ENCODE data around the gene FAM162A.
"Not testable (repeated sequence)": the region's sequence is repeated elsewhere in the genome, so short reads cannot be mapped to it uniquely, and the experiment has no call there.

FAM162A gene

GRCh38 chr3:122415762-122416654 is 32.0 kb downstream of the FAM162A start, which contains the start of gene WDR5B:
WDR5B (minus strand) TSS chr3:122416062; CDS start chr3:122415528, 534 bp downstream.
- Mint-ChIP-seq H3K27ac (peak within 1 kb of the TSS; percentile 97), H3K4me3 (peak within 1 kb of the TSS; percentile 96), H3K36me3 (peaks cover 32% of the 10 kb centered on the region), H3K27me3 (peaks cover 4% of the 10 kb centered on the region), H3K4me1 (peaks cover 52% of the 10 kb centered on the region), H3K9me3 (no peaks in the 10 kb centered on the region)
- DNase-seq, result peak; percentile 99
- CTCF ChIA-PET, result interaction anchor here (1.0 to 2.3 kb wide), 6 partner anchors 32 to 315 kb away, joined by 3 to 9 read pairs (median 4); partner anchors contain the start of gene FAM162A

GRCh38 chr3:122416966-122417365 is 33.0 kb downstream of the FAM162A start:
- peak overlapping the region; percentile 96 for H3K4me3 Mint-ChIP-seq
- CTCF ChIA-PET, result interaction anchor here (1.2 to 2.3 kb wide), 3 partner anchors 33 to 144 kb away, joined by 5 to 9 read pairs (median 5); partner anchors contain the start of gene FAM162A
- H3K4me1 Mint-ChIP-seq, result peaks cover 51% of the 10 kb centered on the region

DNA sequence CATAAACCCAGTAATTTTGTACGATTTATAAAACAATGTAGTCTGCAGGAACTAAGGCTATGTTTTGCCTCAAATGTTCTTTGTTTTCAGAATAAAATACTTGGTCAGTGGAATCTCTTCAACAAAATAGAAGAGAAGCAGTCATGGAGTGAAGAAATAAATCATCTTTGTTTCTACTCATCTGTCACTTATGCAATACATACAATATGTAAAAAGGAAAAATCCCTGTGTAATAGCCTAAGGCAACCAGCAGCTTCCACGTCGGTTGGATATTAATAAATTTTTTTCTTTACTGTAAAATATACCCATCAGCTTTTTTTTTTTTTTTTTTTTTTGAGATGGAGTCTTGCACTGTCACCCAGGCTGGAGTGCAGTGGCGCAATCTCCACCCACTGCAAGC is 37.1 kb downstream of the FAM162A start:
- DNase-seq, result no peak
- CTCF ChIA-PET, result no interaction called here
- H3K36me3 Mint-ChIP-seq, result peaks cover 39% of the 10 kb centered on the region
- H3K4me3 Mint-ChIP-seq, result no peak overlapping the region
- H3K4me1 Mint-ChIP-seq, result peaks cover 19% of the 10 kb centered on the region
- H3K27ac Mint-ChIP-seq, result no peak overlapping the region
- no peaks in the 10 kb centered on the region for H3K9me3 Mint-ChIP-seq
- H3K27me3 Mint-ChIP-seq, result peaks cover 1% of the 10 kb centered on the region

More at GRCh38 chr3:122416966-122417365, 33.0 kb downstream of the FAM162A start:
- Mint-ChIP-seq H3K9me3 (no peaks in the 10 kb centered on the region), H3K27me3 (peaks cover 4% of the 10 kb centered on the region), H3K36me3 (peaks cover 35% of the 10 kb centered on the region), H3K27ac (peak overlapping the region; percentile 97)
- DNase-seq, result no peak

DNA sequence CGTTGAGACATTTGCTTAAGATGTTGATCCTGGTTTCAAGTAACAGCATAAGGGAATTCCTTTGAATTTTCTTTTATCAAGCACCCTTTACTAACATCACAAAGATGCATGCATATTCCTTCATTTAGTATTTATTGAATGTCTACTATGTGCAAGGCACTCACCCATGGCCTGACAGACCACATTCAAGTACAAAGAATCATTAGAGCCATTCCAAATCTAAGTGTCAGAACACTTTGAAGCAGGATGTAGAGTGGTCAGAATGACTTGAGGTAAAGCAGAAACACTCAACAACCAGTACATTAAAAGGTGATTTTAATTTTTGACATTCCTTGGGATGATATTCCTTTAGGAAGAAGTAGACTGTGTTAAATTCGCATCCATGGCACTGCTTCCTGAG is 37.9 kb downstream of the FAM162A start:
- peaks cover 13% of the 10 kb centered on the region for H3K4me1 Mint-ChIP-seq

GRCh38 chr3:122427857-122428471 is 44.0 kb downstream of the FAM162A start:
- Mint-ChIP-seq H3K36me3 (peaks cover 63% of the 10 kb centered on the region), H3K9me3 (peaks cover 1% of the 10 kb centered on the region), H3K4me1 (peaks cover 5% of the 10 kb centered on the region), H3K4me3 (no peak overlapping the region), H3K27ac (peak overlapping the region; percentile 35), H3K27me3 (no peaks in the 10 kb centered on the region)
- CTCF ChIA-PET, result no interaction called here
- no peak for DNase-seq

More for the DNA sequence above, 37.9 kb downstream of the FAM162A start:
- DNase-seq, result no peak
- H3K4me3 Mint-ChIP-seq, result no peak overlapping the region
- no peaks in the 10 kb centered on the region for H3K9me3 Mint-ChIP-seq
- CTCF ChIA-PET, result no interaction called here
- no peaks in the 10 kb centered on the region for H3K27me3 Mint-ChIP-seq
- peaks cover 45% of the 10 kb centered on the region for H3K36me3 Mint-ChIP-seq
- H3K27ac Mint-ChIP-seq, result no peak overlapping the region

GRCh38 chr3:122430371-122430770 is 46.4 kb downstream of the FAM162A start:
- peaks cover 5% of the 10 kb centered on the region for H3K4me1 Mint-ChIP-seq
- no peak for DNase-seq
- CTCF ChIA-PET, result no interaction called here
- no peak overlapping the region for H3K4me3 Mint-ChIP-seq
- H3K27me3 Mint-ChIP-seq, result no peaks in the 10 kb centered on the region
- H3K36me3 Mint-ChIP-seq, result peaks cover 70% of the 10 kb centered on the region
- peaks cover 1% of the 10 kb centered on the region for H3K9me3 Mint-ChIP-seq
- peak overlapping the region; percentile 20 for H3K27ac Mint-ChIP-seq

DNA sequence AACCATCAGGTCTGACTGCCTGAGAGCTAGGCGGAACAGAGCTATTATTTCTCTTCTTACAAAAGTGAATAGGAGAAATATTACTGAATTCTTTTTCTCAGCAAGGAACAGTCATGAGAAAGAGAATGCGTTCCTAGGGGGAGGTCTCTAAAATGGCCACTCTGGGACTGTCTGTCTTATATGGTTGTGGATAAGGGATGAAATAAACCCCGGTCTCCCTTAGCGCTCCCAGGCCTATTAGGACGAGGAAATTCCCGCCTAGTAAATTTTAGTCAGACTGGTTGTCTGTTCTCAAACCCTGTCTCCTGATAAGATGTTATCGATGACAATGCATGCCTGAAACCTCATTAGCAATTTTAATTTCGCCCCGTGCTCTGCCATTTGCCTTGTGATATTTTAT is 52.0 kb downstream of the FAM162A start:
- CTCF ChIA-PET, result no interaction called here

GRCh38 chr3:122443090-122443489 is 59.1 kb downstream of the FAM162A start:
- Mint-ChIP-seq H3K4me1 (no peaks in the 10 kb centered on the region), H3K4me3 (no peak overlapping the region), H3K36me3 (peaks cover 78% of the 10 kb centered on the region), H3K27me3 (no peaks in the 10 kb centered on the region), H3K27ac (no peak overlapping the region), H3K9me3 (peaks cover 8% of the 10 kb centered on the region)
- CTCF ChIA-PET, result no interaction called here
- DNase-seq, result no peak

More for the DNA sequence above, 52.0 kb downstream of the FAM162A start:
- Mint-ChIP-seq H3K36me3 (peaks cover 56% of the 10 kb centered on the region), H3K27ac (no peak overlapping the region), H3K27me3 (no peaks in the 10 kb centered on the region), H3K9me3 (peaks cover 8% of the 10 kb centered on the region), H3K4me3 (no peak overlapping the region), H3K4me1 (no peaks in the 10 kb centered on the region)
- DNase-seq, result no peak

DNA sequence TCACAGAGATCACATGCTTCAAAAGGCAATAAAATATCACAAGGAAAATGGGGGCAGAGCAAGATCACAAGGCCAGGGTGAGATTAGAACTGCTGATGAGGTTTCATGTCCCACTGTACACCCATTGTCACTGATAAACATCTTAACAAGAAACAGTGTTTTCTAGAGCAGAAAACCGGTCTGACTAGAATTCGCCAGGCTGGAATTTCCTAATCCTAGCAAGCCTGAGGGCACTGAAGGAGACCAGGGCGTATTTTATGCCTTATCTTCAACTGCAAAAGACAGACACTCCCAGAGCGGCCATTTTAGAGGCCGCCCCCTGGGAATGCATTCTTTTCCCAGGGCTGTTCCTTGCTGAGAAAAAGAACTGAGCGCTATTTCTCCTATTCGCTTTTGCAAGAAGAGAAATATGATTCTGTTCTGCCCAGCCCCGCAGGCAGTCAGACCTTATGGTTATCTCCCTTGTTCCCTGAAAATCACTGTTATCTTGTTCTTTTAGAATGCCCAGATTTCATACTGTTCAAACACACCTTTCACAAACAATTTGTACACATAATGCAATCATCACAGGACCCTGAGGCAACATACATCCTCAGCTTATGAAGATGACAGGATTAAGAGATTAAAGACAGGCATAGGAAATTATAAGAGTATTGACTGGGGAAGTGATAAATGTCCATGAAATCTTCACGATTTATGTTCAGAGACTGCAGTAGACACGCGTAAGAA is 59.9 kb downstream of the FAM162A start:
- H3K36me3 Mint-ChIP-seq, result peaks cover 82% of the 10 kb centered on the region
- H3K4me3 Mint-ChIP-seq, H3K4me1 Mint-ChIP-seq, H3K27me3 Mint-ChIP-seq, DNase-seq, CTCF ChIA-PET, H3K27ac Mint-ChIP-seq: not testable (repeated sequence)
- peaks cover 13% of the 10 kb centered on the region for H3K9me3 Mint-ChIP-seq

DNA sequence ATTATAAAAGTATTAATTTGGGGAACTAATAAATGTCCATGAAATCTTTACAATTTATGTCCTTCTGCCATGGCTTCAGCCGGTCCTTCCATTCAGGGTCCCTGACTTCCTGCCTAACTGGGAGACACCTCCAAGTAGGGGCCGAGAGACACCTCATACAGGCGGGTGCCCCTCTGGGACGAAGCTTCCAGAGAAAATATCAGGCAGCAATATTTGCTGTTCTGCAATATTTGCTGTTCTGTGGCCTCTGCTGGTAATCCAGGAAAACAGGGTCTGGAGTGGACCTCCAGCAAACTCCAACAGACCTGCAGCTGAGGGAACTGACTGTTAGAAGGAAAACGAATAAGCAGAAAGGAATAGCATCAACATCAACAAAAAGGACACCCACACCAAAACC is 60.5 kb downstream of the FAM162A start:
- Mint-ChIP-seq H3K9me3 (peaks cover 13% of the 10 kb centered on the region), H3K36me3 (peaks cover 86% of the 10 kb centered on the region)
- H3K27ac Mint-ChIP-seq, DNase-seq, H3K27me3 Mint-ChIP-seq, H3K4me3 Mint-ChIP-seq, H3K4me1 Mint-ChIP-seq: not testable (repeated sequence)
- CTCF ChIA-PET, result interaction anchor here (1.2 kb wide), 1 partner anchor 89 kb away, joined by 3 read pairs; no protein-coding TSS in a partner anchor

DNA sequence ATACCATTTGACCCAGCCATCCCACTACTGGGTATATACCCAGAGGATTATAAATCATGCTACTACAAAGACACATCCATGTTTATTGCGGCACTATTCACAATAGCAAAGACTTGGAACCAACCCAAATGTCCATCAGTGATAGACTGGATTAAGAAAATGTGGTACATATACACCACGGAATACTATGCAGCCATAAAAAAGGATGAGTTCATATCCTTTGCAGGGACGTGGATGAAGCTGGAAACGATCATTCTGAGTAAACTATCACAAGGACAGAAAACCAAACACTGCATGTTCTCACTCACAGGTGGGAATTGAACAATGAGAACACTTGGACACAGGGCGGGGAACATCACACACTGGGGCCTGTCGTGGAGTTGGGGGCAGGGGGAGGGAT is 64.2 kb downstream of the FAM162A start:
- H3K4me3 Mint-ChIP-seq, H3K4me1 Mint-ChIP-seq, H3K27ac Mint-ChIP-seq, CTCF ChIA-PET, DNase-seq, H3K27me3 Mint-ChIP-seq: not testable (repeated sequence)
- Mint-ChIP-seq H3K9me3 (peaks cover 13% of the 10 kb centered on the region), H3K36me3 (peaks cover 66% of the 10 kb centered on the region)

DNA sequence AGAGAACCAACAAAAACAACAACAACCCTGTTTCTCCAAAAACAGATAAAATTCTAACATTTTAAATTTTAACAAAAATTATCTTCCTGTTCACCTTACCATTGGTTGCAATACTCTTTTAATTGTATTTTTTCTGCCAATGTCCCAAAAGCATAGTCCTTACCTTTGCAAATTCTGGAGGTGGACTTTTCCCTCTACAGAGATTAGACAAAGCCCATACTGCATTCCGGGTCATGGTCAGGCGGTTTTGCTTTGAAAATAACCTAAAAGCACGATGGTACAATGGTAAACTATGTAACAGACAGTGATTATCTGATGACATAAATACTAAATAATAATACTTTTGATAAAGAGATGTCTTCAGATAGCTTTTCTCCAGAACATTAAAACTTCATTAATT is 67.4 kb downstream of the FAM162A start:
- CTCF ChIA-PET, result no interaction called here
- H3K36me3 Mint-ChIP-seq, result peaks cover 35% of the 10 kb centered on the region
- no peaks in the 10 kb centered on the region for H3K27me3 Mint-ChIP-seq
- no peak overlapping the region for H3K4me3 Mint-ChIP-seq
- H3K27ac Mint-ChIP-seq, result no peak overlapping the region
- DNase-seq, result no peak
- peaks cover 6% of the 10 kb centered on the region for H3K9me3 Mint-ChIP-seq
- no peaks in the 10 kb centered on the region for H3K4me1 Mint-ChIP-seq

DNA sequence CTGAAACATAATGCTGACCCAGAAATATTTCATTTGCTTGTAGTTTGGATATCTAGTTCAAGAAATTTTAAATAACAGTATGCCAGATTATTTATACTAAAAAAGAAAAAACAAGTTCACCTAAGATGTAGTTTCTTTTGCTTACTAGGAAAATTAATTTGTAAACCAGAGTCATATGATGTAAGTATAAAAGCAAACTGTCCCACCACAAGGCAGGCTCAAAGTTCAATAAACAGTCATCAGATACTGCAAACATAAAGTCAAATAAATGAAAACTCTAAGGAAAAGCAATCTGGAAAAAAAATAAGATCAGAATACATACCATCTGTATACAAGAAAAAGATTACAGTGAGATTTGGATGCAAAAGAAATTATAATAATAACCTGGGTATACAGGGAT is 72.1 kb downstream of the FAM162A start:
- Mint-ChIP-seq H3K36me3 (peaks cover 12% of the 10 kb centered on the region), H3K4me3 (no peak overlapping the region), H3K9me3 (no peaks in the 10 kb centered on the region), H3K4me1 (no peaks in the 10 kb centered on the region), H3K27me3 (no peaks in the 10 kb centered on the region), H3K27ac (no peak overlapping the region)
- CTCF ChIA-PET, result no interaction called here
- DNase-seq, result no peak

- Mint-ChIP-seq H3K27me3 (no peaks in the 10 kb centered on the region), H3K27ac (no peak overlapping the region), H3K36me3 (peaks cover 22% of the 10 kb centered on the region)
Measured at GRCh38 chr3:122457706-122458105, 73.7 kb downstream of the FAM162A start.

More at GRCh38 chr3:122457706-122458105, 73.7 kb downstream of the FAM162A start:
- no peak for DNase-seq
- no peaks in the 10 kb centered on the region for H3K4me1 Mint-ChIP-seq
- H3K9me3 Mint-ChIP-seq, result no peaks in the 10 kb centered on the region
- H3K4me3 Mint-ChIP-seq, result no peak overlapping the region
- CTCF ChIA-PET, result interaction anchor here (1.1 to 1.5 kb wide), 5 partner anchors 12 to 221 kb away, joined by 3 to 12 read pairs (median 4); no protein-coding TSS in a partner anchor
